ENCODE results near the gene DLGAP3.

DNA sequence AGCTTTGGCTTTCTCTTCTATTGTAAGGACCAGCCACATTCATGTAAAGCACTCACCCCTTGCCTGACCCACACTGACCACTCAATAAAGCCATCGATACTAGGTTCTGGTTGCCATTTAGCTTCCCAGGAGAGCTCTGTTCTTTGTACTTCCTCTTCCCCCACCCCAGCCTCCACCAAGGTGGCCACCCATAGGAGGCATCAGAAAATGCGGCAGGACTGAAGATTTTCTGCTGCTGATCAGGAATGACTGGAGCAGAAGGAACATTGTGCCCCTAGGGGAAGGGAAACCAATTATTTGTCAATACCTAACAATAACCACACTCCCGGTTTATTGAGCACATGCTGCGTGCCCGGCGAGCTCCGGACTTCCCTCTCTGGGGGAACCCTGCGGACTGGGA lies 64.7 kb downstream of the DLGAP3 start:
- TF ChIP-seq, protein P1, sequence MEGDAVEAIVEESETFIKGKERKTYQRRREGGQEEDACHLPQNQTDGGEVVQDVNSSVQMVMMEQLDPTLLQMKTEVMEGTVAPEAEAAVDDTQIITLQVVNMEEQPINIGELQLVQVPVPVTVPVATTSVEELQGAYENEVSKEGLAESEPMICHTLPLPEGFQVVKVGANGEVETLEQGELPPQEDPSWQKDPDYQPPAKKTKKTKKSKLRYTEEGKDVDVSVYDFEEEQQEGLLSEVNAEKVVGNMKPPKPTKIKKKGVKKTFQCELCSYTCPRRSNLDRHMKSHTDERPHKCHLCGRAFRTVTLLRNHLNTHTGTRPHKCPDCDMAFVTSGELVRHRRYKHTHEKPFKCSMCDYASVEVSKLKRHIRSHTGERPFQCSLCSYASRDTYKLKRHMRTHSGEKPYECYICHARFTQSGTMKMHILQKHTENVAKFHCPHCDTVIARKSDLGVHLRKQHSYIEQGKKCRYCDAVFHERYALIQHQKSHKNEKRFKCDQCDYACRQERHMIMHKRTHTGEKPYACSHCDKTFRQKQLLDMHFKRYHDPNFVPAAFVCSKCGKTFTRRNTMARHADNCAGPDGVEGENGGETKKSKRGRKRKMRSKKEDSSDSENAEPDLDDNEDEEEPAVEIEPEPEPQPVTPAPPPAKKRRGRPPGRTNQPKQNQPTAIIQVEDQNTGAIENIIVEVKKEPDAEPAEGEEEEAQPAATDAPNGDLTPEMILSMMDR (IDR thresholded peaks at IDR 0.05), result no peak
- no peak for TF ChIP-seq POLR2AphosphoS5 (IDR thresholded peaks at IDR 0.05)
- TF ChIP-seq POLR2A (IDR thresholded peaks at IDR 0.05), result no peak

Data from suprapubic skin (tissue), 4 donors.